Stimulated activated naive CD4-positive, alpha-beta T cell treated with Interleukin-2 at 50 U/mL for 16 hours (primary cell): ENCODE results near the gene DNASE1L3.
"Not testable (repeated sequence)": the region's sequence is repeated elsewhere in the genome, so short reads cannot be mapped to it uniquely, and the experiment has no call there.

Experiments
- DNase-seq: peaks from one replicate; lab custom pipeline; 2025; lab: John Stamatoyannopoulos, UW

DNASE1L3 gene, protein sequence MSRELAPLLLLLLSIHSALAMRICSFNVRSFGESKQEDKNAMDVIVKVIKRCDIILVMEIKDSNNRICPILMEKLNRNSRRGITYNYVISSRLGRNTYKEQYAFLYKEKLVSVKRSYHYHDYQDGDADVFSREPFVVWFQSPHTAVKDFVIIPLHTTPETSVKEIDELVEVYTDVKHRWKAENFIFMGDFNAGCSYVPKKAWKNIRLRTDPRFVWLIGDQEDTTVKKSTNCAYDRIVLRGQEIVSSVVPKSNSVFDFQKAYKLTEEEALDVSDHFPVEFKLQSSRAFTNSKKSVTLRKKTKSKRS

GRCh38 chr3:58210761-58211460 is at the start of gene DNASE1L3:
Gene DNASE1L3, minus strand, starts transcription at chr3:58210972. Its CDS starts 66 bp downstream, at chr3:58210906.
- DNase-seq, result no peak

GRCh38 chr3:58260261-58260731 is 49.5 kb upstream of the DNASE1L3 start:
- no peak for DNase-seq

GRCh38 chr3:58258392-58259055 is 47.8 kb upstream of the DNASE1L3 start:
- no peak for DNase-seq

GRCh38 chr3:58256511-58256910 is 45.7 kb upstream of the DNASE1L3 start:
- no peak for DNase-seq

- DNase-seq, result no peak
These were observed 45.3 kb upstream of the DNASE1L3 start for GRCh38 chr3:58256061-58256460.

- DNase-seq, result no peak
These were observed 43.4 kb upstream of the DNASE1L3 start for GRCh38 chr3:58254144-58254543.

DNA sequence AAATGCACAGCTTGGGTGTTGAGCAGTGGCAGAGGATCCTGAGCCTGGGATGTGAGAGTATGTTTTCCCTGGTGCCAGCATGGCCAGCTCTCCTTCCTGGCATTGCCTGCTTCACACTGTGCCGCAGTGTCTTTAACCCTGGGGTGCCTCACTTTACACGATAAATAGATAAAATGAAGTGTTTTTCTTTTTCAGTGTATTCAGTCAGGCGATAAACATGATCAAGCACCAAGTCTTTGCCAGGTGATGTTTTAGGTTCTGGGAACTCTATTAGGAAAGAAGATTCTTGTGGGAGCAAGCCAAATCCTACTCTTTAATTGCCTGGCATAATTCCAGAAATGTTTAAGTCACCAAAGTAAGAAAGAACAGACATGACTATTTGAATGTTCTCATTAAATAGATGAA is 40.9 kb upstream of the DNASE1L3 start:
- DNase-seq, result no peak

GRCh38 chr3:58250093-58250707 is 39.4 kb upstream of the DNASE1L3 start:
- no peak for DNase-seq

DNA sequence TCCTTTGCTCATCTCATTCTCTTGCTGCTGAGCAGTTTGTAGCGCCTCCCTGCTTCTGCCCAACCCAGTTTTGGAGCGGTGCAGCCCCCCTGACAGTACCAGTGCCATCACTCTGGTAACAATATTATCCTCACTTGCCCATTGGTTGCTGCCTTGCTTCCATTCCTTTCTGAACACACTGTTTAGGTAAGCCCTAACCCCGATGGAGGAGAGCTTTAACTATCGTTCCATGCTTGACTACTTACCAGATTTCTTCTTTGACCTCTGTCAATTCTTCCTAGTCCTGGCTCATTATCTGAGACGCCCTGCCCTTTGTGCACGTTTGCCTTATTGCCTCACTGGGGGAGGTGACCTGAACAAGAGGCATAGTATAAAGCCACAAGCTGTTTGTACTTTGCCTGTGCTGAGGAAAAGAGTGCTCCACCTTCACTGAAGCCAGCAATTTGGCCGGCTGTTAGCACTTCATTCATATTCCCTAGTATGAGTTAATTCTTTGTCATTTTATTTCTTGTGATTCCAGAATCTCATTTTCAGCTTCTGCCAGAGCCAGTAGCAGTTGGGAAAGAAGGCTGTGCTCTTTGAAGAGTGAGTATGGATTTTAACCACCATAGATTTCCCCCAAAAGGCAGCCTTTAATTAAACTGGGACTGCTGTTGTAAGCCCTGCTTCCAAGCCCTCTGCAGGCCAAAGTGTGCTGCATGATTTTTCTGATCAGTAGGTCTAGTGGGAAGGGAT is 38.8 kb upstream of the DNASE1L3 start:
- no peak for DNase-seq

DNA sequence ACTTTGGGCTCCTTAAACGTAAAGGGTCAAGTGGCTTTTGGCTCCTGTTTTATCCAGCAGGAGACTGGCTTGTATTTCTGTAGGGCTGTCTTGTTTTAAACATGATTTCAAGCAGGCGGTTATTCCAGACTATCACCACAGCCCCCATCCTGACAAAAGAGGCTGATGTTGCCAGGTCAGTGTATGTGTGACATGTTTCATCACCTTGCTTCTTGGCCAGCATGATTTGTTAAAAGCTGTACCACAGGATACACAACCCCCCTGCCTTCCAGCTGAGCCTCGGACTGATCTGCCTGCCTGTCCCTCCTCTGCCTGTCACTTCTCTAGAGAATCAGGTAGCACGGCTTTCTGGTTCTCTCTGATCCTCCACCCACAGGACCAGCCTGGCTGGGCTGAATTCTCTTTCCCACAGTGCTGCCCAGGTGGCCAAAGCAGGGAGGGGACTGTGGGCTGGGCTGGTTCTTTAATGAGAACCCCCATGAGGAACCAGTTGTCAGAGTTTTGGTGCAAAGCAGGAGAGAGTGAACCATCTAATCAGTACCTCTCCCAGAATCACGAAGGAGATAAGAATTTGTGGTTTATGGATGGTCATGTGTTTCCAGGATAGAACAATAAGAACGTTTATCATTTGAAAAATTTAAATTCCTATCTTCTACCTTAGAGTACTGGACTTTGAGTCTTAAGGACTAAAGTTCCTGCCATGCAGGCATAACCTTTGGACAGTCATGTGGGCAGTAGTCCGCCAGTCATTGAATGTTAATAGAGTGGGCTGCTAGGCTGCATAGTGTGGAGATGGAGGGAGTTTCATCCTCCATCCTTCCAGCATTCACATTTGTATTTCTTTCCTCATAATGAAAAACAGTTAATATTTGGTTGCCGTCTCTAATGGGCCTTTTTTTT is 35.6 kb upstream of the DNASE1L3 start:
- no peak for DNase-seq

DNA sequence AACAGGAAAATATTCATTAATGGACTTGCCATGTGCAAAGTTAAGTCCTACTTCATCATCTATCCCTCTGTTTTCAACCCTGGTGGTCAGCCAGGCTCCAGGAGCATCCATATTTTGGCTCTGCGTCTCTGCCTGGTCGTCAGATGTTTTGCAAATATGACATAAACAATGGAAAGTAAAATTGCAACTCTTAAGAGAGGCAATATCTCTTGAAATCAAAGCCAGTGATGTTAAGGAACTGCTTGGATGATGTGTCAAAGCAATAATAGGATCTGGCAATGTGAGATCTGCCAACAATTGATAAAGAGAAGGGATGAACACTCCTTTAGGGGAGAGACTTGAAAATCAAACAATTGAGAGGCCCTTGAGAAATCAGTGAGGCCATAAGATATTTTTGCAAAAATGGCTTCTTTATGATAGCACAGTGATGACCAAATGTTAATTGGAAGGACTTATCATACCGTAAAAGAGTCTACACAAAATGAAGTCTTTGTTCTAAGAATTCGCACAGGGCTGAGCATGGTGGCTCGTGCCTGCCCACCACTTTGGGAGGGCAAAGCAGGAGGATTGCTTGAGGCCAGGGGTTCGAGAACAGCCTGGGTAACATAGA is 33.3 kb upstream of the DNASE1L3 start:
- DNase-seq, result no peak

DNA sequence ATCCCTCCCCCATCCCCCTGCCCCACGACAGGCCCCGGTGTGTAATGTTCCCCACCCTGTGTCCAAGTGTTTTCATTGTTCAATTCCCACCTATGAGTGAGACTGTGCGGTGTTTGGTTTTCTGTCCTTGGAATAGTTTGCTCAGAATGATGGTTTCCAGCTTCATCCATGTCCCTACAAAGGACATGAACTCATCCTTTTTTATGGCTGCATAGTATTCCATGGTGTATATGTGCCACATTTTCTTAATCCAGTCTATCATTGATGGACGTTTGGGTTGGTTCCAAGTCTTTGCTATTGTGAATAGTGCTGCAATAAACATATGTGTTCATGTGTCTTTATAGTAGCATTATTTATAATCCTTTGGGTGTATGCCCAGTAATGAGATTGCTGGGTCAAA is 32.1 kb upstream of the DNASE1L3 start:
- DNase-seq, result not testable (repeated sequence)

GRCh38 chr3:58242340-58242739 is 31.6 kb upstream of the DNASE1L3 start:
- no peak for DNase-seq

GRCh38 chr3:58241306-58242044 is 30.7 kb upstream of the DNASE1L3 start:
- DNase-seq, result no peak

DNA sequence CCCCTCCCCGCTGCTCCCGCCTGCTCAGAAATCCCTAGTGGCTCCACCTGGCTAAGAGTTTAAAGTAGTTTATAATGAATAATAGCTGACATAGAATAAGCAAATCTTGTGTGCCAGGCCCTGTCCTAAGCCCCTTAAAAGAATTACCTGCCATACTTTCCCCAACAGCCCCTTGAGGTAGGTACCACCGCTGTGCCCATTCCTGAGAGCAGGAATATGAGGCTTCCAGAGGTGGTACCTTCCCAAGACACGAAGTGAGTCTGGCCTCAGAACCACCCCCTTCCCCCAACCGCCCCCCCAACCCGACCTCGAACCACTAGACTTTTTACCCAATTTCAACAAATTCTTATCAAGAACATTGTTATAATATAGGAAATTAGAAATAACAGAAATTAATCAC is 28.1 kb upstream of the DNASE1L3 start:
- no peak for DNase-seq

GRCh38 chr3:58237941-58238681 is 27.3 kb upstream of the DNASE1L3 start:
- DNase-seq, result peak; percentile 57

DNA sequence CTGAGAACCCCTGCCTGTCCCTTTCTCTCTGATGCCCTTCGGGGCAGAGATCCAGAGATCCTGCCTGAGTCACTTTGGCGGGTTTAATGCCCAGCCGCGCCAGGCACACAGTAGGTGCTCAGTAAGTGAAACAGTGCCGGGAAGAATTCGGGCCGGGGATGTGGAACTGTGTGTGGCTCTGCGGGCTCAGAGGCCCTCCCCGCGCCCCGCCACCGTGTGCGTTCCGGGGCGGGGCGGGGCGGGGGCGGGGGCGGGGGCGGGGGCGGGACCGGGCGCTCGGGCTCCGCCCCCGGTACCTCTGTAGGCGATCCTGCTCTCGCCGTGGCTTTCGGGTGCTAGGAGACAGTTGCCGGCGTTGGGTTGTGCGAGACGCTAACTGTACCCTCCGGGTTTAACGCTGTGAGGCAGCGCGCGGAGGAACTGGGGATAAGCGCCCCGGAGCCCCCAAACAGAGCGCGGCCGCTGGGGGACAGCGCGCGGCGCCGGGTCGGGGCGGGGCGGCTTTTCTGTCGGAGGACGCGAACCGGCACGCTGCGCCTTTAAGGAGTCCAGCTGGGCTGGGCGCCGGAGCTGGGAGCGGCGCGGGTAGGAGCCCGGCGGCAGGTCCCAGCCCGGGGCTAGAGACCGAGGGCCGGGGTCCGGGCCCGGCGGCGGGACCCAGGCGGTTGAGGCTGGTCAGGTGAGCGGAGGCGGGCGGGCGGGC is 26.6 kb upstream of the DNASE1L3 start, which contains the start of gene ABHD6:
Gene ABHD6 (plus strand): TSS at position 555 of the 703 bp plus-strand sequence. CDS start 18,795 bp downstream, outside the sequence.
- DNase-seq, result peak; percentile 74
